ENCODE measurements around the gene FOXM1.

Gene FOXM1

GRCh38 chr12:2833327-2833726 lies 43.6 kb downstream of the FOXM1 start:
- ATAC-seq = no peak
- TF ChIP-seq, protein P1, sequence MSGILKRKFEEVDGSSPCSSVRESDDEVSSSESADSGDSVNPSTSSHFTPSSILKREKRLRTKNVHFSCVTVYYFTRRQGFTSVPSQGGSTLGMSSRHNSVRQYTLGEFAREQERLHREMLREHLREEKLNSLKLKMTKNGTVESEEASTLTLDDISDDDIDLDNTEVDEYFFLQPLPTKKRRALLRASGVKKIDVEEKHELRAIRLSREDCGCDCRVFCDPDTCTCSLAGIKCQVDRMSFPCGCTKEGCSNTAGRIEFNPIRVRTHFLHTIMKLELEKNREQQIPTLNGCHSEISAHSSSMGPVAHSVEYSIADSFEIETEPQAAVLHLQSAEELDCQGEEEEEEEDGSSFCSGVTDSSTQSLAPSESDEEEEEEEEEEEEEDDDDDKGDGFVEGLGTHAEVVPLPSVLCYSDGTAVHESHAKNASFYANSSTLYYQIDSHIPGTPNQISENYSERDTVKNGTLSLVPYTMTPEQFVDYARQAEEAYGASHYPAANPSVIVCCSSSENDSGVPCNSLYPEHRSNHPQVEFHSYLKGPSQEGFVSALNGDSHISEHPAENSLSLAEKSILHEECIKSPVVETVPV (CRISPR knock-in tag; IDR thresholded peaks at IDR 0.05) = no peak
- no peak for TF ChIP-seq OSR1 (CRISPR knock-in tag; IDR thresholded peaks at IDR 0.05)
- no peak for TF ChIP-seq ZC3H10 (CRISPR knock-in tag; IDR thresholded peaks at IDR 0.05)
- TF ChIP-seq TSHZ2 (CRISPR knock-in tag; IDR thresholded peaks at IDR 0.05) = no peak
- TF ChIP-seq ZFP3 (CRISPR knock-in tag; IDR thresholded peaks at IDR 0.05) = no peak
- TF ChIP-seq ISL1 (CRISPR knock-in tag; IDR thresholded peaks at IDR 0.05) = no peak
- TF ChIP-seq BACH2 (CRISPR knock-in tag; IDR thresholded peaks at IDR 0.05; ENCODE audit: borderline replicate concordance) = no peak
- no peak for TF ChIP-seq SNAI2 (CRISPR knock-in tag; IDR thresholded peaks at IDR 0.05)
- TF ChIP-seq ESRRG (CRISPR knock-in tag; IDR thresholded peaks at IDR 0.05) = no peak
- TF ChIP-seq PATZ1 (CRISPR knock-in tag; IDR thresholded peaks at IDR 0.05; ENCODE audit: borderline replicate concordance) = no peak
- no peak for TF ChIP-seq ZNF70 (CRISPR knock-in tag; IDR thresholded peaks at IDR 0.05)
- TF ChIP-seq TOX (CRISPR knock-in tag; IDR thresholded peaks at IDR 0.05; ENCODE audit: borderline replicate concordance) = no peak
- TF ChIP-seq CREB5 (CRISPR knock-in tag; IDR thresholded peaks at IDR 0.05; ENCODE audit: low read depth) = no peak
- TF ChIP-seq POU6F1 (CRISPR knock-in tag; IDR thresholded peaks at IDR 0.05; ENCODE audit: borderline replicate concordance, low read depth) = no peak
- TF ChIP-seq ARNTL (CRISPR knock-in tag; IDR thresholded peaks at IDR 0.05; ENCODE audit: borderline replicate concordance, low read depth) = no peak
- no peak for TF ChIP-seq RARB (CRISPR knock-in tag; IDR thresholded peaks at IDR 0.05)
- TF ChIP-seq ZFP30 (CRISPR knock-in tag; IDR thresholded peaks at IDR 0.05) = no peak
- TF ChIP-seq GLIS3 (CRISPR knock-in tag; IDR thresholded peaks at IDR 0.05) = no peak
- no peak for TF ChIP-seq PPARA (CRISPR knock-in tag; IDR thresholded peaks at IDR 0.05; ENCODE audit: borderline replicate concordance)

GRCh38 chr12:2832550-2833127 lies 44.3 kb downstream of the FOXM1 start:
- ATAC-seq = no peak
- no peak for TF ChIP-seq PPARA (CRISPR knock-in tag; IDR thresholded peaks at IDR 0.05; ENCODE audit: borderline replicate concordance)
- no peak for TF ChIP-seq CSDC2 (CRISPR knock-in tag; IDR thresholded peaks at IDR 0.05)
- no peak for TF ChIP-seq PATZ1 (CRISPR knock-in tag; IDR thresholded peaks at IDR 0.05; ENCODE audit: borderline replicate concordance)
- TF ChIP-seq ZNF70 (CRISPR knock-in tag; IDR thresholded peaks at IDR 0.05) = no peak
- TF ChIP-seq GLIS3 (CRISPR knock-in tag; IDR thresholded peaks at IDR 0.05) = no peak
- TF ChIP-seq SNAI2 (CRISPR knock-in tag; IDR thresholded peaks at IDR 0.05) = no peak
- TF ChIP-seq TCF4 (CRISPR knock-in tag; IDR thresholded peaks at IDR 0.05; ENCODE audit: borderline replicate concordance) = no peak
- TF ChIP-seq ARNTL (CRISPR knock-in tag; IDR thresholded peaks at IDR 0.05; ENCODE audit: borderline replicate concordance, low read depth) = no peak
- no peak for TF ChIP-seq POU6F1 (CRISPR knock-in tag; IDR thresholded peaks at IDR 0.05; ENCODE audit: borderline replicate concordance, low read depth)
- no peak for TF ChIP-seq TSHZ2 (CRISPR knock-in tag; IDR thresholded peaks at IDR 0.05)
- TF ChIP-seq BACH2 (CRISPR knock-in tag; IDR thresholded peaks at IDR 0.05; ENCODE audit: borderline replicate concordance) = no peak
- TF ChIP-seq ZNF8 (CRISPR knock-in tag; IDR thresholded peaks at IDR 0.05) = no peak

Data from SK-N-SH treated with all-trans-retinoic acid at 6 μM for 48 hours (cell line).